Prostate gland (tissue), 2 donors: ENCODE data around the gene THSD7A. TPM values are rescaled to one million over a fixed set of nuclear protein-coding genes. Genes with fewer than 3 reads are reported as not detected.

ENCODE experiments used
- DNase-seq: peaks from one replicate; pipeline ENCODE4 v3.0.0-alpha.2; 2019; ENCODE audit warnings: low spot score
- H3K27ac ChIP-seq, 2 donors: fragments of 200-600 bp; sonication (generic); 2 replicates each; pipeline ENCODE4 v1.5.1; 2017 to 2019
- H3K27me3 ChIP-seq: fragments of 200-600 bp; sonication (generic); replicated peaks from 2 replicates; pipeline ENCODE4 v1.5.1; 2019; ENCODE audit not compliant: insufficient read depth
- H3K36me3 ChIP-seq, 2 donors: fragments of 200-600 bp; sonication (generic); 1 replicate in 1 of 2; 2 replicates in 1 of 2; pipeline versions ENCODE4 v1.5.1 to v1.8.1; 2017 to 2019
- H3K4me1 ChIP-seq: fragments of 200-600 bp; sonication (generic); replicated peaks from 2 replicates; pipeline ENCODE4 v1.5.1; 2019
- H3K4me3 ChIP-seq, 2 donors: fragments of 200-600 bp; sonication (generic); 2 replicates each; pipeline ENCODE4 v1.5.1; 2017 to 2019
- H3K9me3 ChIP-seq: fragments of 200-600 bp; sonication (generic); 2 replicates; pipeline ENCODE4 v1.5.1; 2017
- POLR2A ChIP-seq: fragments of 450-650 bp; IDR thresholded peaks from one replicate; pipeline ENCODE4 v1.6.1; 2016; ENCODE audit warnings: antibody characterized with exemption, mild to moderate bottlenecking
- POLR2AphosphoS5 ChIP-seq: sonication (generic); formaldehyde crosslinking; IDR thresholded peaks from one replicate; pipeline ENCODE4 v1.6.1; 2017; ENCODE audit warnings: antibody characterized with exemption
- WGBS: methylation state at CpG from one replicate; pipeline ENCODE4 v1.1.5; 2018; 5-methylcytosine and 5-hydroxymethylcytosine counted together
- intact Hi-C: fragments of 100-400 bp; cut with DNase I; formaldehyde crosslinking; loops from one replicate; pipeline ENCODE4 v1.14.2; 2022
- total RNA-seq, 2 donors: library from RNA; depleted of rRNA; stranded (reverse); fragments of >200 nt; gene quantifications; one replicate each; pipeline ENCODE4 v1.1.0, GENCODE V29; 2016
- TF ChIP-seq, protein P1 (sequence below), 4 experiments: fragments of 200-600 bp in 2 of 4; fragments of 450-650 bp in 2 of 4; sonication (generic) in 2 of 4; IDR thresholded peaks; 1 replicate in 3 of 4; 2 replicates in 1 of 4; pipeline ENCODE4 v1.5.1; 2016 to 2019; ENCODE audit warnings: antibody characterized with exemption in 4 of 4, mild to moderate bottlenecking in 2 of 4, moderate library complexity in 2 of 4

THSD7A gene
- total RNA-seq, 2 donors from 2014 or later, result 3.1 to 9.9 TPM

DNA sequence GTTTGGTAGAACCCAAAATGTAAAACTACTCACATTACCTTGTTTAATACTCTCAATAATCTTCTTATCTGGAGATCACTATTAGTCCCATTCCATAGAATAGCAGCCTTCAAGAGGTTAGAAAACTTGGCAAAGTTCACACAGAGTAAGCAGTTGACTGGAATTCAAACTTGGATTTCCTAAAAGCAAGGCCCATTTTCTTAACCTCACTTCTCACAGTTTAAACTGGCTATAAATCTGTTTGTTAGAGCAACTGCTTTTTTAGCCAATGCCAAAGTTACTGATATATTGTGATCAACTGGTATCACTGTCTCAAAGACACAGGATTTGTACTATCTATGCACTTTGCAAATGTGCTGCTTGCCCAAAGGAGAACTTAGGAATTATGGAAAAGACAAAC is 230.2 kb downstream of the THSD7A start:
- Histone ChIP-seq H3K36me3 (no peaks in the 10 kb centered on the region), H3K4me3 (no peak overlapping the region), H3K4me1 (no peaks in the 10 kb centered on the region), H3K27ac (no peak overlapping the region), H3K9me3 (no peaks in the 10 kb centered on the region), H3K27me3 (no peaks in the 10 kb centered on the region)
- no peak for TF ChIP-seq POLR2A
- no peak for TF ChIP-seq POLR2AphosphoS5
- TF ChIP-seq, protein P1, sequence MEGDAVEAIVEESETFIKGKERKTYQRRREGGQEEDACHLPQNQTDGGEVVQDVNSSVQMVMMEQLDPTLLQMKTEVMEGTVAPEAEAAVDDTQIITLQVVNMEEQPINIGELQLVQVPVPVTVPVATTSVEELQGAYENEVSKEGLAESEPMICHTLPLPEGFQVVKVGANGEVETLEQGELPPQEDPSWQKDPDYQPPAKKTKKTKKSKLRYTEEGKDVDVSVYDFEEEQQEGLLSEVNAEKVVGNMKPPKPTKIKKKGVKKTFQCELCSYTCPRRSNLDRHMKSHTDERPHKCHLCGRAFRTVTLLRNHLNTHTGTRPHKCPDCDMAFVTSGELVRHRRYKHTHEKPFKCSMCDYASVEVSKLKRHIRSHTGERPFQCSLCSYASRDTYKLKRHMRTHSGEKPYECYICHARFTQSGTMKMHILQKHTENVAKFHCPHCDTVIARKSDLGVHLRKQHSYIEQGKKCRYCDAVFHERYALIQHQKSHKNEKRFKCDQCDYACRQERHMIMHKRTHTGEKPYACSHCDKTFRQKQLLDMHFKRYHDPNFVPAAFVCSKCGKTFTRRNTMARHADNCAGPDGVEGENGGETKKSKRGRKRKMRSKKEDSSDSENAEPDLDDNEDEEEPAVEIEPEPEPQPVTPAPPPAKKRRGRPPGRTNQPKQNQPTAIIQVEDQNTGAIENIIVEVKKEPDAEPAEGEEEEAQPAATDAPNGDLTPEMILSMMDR (IDR thresholded peaks at IDR 0.05), result no peak
- DNase-seq, result no peak
- intact Hi-C loops, result no loop called here

DNA sequence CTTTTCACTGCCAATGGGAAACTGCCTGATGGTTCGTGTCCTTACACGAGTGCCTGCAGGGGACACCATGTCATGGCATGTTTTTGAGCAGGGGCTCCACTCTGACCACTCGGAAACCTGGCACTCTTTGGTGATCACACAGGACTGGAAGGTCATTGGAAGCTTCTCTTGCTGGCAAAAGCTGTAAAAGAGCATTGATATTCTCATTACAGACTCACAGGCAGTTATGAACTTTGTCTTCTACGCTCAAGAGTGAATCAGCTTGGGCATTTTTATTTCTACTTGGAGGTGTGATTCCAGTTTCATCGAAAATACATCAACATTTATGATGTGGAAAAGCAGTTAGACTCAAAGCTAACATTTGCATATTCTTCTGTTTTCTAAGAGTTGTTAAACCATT is 238.7 kb downstream of the THSD7A start:
- Histone ChIP-seq H3K27ac (no peak overlapping the region), H3K36me3 (no peaks in the 10 kb centered on the region), H3K9me3 (no peaks in the 10 kb centered on the region), H3K4me1 (peaks cover 2% of the 10 kb centered on the region), H3K4me3 (no peak overlapping the region), H3K27me3 (no peaks in the 10 kb centered on the region)
- TF ChIP-seq, protein P1 (IDR thresholded peaks at IDR 0.05), result no peak
- no peak for TF ChIP-seq POLR2A
- TF ChIP-seq POLR2AphosphoS5, result no peak
- intact Hi-C loops, result no loop called here
- 61% methylated on average over 5 of the region's 5 CpGs for WGBS
- no peak for DNase-seq

- 45% methylated on average over 3 of the region's 3 CpGs for WGBS
- intact Hi-C loops, result no loop called here
- peaks cover 2% of the 10 kb centered on the region for H3K4me1 ChIP-seq
- no peak for DNase-seq
- H3K36me3 ChIP-seq, result no peaks in the 10 kb centered on the region
- H3K27ac ChIP-seq, result no peak overlapping the region
- no peaks in the 10 kb centered on the region for H3K9me3 ChIP-seq
- TF ChIP-seq, protein P1 (IDR thresholded peaks at IDR 0.05), result no peak
- TF ChIP-seq POLR2AphosphoS5 (no peak), POLR2A (no peak)
- H3K27me3 ChIP-seq, result no peaks in the 10 kb centered on the region
- no peak overlapping the region for H3K4me3 ChIP-seq
These were observed 239.3 kb downstream of the THSD7A start for GRCh38 chr7:11592699-11593098.

DNA sequence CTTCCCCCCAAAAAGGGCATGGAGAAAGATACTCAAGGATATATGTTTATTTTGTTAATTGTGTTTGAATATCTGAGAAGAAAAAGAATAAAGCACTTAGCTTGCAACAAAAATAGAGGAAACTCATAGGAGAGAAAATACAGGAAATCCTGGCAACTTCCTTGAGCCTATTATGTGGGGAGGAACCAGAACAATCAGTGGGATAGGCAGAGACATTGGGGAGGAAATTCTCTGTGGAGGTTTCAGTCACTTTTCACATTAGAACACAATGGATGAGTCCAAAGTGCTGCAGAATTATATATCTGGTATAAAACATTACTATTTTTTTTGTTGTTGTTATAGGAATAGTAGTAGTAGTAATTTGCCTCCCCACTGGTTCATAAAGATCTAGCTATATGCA is 240.1 kb downstream of the THSD7A start:
- intact Hi-C loops, result no loop called here
- Histone ChIP-seq H3K36me3 (no peaks in the 10 kb centered on the region), H3K9me3 (no peaks in the 10 kb centered on the region), H3K27ac (no peak overlapping the region), H3K4me1 (peaks cover 2% of the 10 kb centered on the region), H3K4me3 (no peak overlapping the region), H3K27me3 (no peaks in the 10 kb centered on the region)
- DNase-seq, result no peak
- TF ChIP-seq POLR2A, result no peak
- no peak for TF ChIP-seq POLR2AphosphoS5
- TF ChIP-seq, protein P1 (IDR thresholded peaks at IDR 0.05), result no peak

GRCh38 chr7:11591055-11591633 is 240.9 kb downstream of the THSD7A start:
- Histone ChIP-seq H3K4me1 (peaks cover 2% of the 10 kb centered on the region), H3K9me3 (no peaks in the 10 kb centered on the region), H3K4me3 (no peak overlapping the region), H3K27ac (no peak overlapping the region), H3K27me3 (no peaks in the 10 kb centered on the region), H3K36me3 (no peaks in the 10 kb centered on the region)
- WGBS, result 79% methylated on average over 6 of the region's 6 CpGs
- no peak for DNase-seq
- TF ChIP-seq POLR2AphosphoS5 (no peak), POLR2A (no peak)
- TF ChIP-seq, protein P1 (IDR thresholded peaks at IDR 0.05), result no peak
- intact Hi-C loops, result no loop called here
